NCI-H2227 (cell line): Measurements from ENCODE around the gene GID4.

Experiments
- DNase-seq: peaks from one replicate; lab custom pipeline; 2025; ENCODE audit not compliant: unreplicated experiment; lab: John Stamatoyannopoulos, UW

The GID4 gene

DNA sequence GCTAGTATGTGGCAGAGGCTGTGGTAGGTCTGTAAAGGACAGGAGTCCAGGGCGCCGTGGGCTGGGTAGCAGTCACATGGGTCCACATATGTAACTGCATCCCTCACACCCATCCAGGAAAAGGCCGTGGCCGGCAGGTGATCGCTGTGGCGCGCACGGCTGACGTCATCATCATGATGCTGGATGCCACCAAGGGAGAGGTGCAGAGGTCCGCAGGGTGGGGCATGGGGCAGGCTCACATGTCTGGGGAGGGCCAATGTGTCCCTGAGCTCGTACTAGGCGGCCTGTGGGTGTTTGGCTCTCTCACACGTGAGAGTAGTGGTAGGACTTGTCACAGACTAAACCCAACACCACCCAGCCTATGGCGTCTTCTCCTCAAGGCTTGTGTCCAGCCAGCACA is 60.3 kb downstream of the GID4 start:
- no peak for DNase-seq

DNA sequence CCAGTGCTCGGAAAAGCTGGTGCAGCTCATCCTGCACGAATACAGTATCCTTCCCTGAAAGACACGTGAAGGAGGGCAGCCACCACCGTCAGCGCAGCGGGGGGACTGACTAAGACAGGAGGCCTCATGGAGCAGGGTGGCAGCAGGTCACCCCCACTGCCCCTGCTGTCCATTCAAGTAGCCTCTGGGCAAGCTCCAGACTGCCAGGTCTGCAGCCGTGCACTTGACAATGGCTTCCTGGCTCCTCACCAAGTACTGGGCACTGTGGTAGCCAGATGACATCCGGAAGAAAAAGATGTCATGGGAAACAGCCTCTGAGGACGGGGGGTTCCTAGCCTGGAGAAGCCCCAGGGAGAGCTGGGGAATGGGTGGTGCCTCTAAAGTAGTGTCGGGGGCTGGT is 61.4 kb downstream of the GID4 start:
- DNase-seq = no peak

DNA sequence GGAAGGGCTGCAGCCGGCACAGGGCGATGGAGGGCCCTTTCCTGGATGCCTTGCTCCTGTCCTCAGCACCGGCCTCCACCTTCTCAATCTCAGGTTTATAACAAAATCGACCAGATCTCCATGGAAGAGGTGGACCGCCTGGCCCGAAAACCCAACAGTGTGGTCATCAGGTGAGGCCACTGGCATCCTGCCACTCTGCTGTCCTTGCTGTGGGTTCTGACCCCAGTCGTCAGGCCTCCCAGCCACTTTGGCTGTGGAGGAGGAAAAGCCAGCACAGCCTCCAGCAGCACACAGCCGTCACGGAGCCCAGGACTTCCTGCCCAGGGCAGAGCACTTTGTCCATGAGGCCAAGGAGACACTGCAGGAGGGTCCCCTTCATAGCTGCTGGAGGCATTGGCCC is 62.6 kb downstream of the GID4 start:
- no peak for DNase-seq

DNA sequence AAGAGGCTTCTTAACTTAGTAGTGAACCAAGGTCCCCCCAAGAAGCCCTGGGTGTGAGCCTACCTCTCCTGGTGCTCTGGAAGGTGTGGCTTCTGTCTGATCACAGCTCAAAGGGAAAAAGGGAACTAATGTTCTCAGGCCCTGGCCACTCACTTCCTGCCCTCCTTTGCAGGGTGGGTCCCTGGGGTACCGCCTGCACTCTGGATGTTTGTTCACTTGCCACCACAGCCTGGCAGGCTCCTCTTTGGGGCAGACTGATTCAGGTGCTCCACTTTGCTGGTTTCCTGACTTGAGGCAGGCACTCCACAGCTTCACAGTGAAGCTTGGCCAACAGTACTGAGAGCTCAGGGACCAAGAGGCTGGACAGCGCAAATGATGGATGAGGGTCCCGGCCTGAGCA is 63.4 kb downstream of the GID4 start:
- no peak for DNase-seq

DNA sequence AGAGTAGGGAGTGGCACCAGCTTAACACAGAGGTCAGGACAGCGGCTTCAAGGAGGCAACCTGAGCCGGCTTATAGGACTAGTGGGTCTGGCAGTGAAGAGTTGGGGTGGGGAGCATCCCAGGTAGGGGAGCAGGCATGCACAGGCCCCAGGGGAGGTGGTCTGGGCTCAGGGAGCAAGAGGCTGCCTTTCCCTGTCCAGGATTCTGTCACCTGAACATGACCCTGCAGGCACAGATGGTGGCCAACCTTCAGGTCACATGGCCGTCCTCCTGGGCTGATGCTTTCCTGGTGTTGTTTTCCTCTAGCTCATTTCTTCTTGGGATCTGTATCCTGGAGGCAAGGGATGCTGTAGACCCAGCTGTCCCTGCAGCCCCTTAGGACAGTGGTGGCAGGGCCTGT is 65.8 kb downstream of the GID4 start:
- DNase-seq = no peak

DNA sequence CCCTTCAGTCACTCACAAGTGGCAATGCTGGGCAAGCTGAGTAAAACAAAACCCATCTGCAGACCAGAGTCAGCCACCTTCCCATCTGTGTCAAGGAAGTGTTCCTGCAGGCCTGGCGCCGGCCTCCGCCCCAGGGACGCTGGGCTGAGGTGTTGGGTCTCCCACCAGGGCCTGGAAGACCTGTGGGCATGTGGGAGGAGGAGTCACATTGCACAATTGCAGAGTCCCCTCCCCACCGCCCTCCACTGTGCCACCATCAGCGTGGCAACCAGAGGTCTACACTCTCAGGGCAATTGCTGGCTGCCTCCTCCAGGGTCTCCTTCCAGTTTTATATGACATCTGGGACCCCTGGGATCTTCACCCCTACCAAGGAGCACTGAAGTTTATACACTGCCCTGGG is 66.4 kb downstream of the GID4 start:
- no peak for DNase-seq

DNA sequence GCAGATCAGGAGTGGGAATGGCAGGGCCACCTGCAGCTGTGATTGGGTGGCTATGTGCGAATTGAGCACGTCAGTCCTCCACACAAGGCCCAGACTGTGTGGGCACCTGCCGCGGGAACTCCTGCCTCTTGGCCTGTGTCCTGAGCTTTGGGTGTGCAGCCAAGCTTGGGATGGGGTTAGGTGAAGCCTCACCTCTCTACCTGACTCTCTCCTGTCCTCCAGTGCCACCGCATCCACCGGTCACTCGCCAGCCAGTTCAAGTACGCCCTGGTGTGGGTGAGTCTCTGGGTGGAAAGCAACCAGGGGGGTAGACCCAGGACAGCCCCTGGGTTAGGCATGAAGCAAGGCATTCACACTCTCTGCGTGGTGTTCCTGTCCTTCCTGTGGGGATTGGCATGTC is 67.0 kb downstream of the GID4 start:
- no peak for DNase-seq

DNA sequence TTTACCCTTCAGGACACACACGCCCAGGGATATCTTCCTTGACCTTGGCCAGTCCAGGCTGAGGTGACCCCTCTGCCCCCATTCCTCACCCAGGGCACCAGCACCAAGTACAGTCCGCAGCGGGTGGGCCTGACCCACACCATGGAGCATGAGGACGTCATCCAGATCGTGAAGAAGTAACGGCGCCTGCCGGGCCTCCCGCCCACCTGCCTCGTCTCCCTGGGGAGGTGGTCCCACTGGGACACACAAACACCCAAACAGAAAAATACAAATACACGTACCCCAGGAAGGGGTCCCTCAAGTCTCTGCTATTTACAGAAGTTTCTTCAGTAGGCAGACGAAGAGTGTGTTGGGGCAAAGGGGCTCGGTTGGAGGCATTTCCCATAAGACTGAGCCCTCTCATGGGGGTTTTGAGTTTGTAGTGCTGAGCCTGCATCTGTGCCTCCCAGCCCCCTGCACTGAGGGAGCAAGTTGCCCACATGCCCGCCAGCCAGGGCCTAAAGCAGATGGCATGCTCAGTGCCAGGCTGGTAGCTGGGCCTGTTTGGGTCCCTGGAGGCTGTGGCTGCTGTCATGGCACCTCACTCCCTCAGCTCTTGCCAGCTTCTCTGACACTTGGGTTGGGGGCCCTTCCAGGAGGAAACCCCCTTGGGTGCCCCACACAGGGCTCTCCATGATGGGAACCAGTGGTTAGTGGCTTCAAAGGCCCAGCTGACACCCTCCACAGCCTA is 68.0 kb downstream of the GID4 start:
- no peak for DNase-seq

DNA sequence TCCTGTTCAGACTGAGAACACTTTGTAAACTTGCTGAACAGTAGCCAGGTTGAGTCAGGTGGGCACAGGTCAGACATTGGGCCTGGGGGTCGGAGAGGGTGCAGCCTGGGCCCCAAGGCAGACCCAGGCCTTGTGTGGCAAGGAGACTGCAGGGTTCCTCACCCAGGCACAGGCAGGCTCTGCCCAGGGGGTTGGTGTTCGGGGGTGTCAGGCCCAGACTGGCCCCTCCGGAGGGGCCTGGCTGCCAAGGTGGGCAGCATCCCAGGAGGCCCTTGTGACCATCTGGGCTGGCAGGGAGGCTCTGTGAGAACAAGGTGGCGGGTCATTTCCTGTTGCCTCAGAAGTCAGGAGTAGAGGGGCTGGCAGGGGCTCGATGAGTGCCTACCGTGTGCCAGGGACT is 68.8 kb downstream of the GID4 start:
- DNase-seq = no peak

DNA sequence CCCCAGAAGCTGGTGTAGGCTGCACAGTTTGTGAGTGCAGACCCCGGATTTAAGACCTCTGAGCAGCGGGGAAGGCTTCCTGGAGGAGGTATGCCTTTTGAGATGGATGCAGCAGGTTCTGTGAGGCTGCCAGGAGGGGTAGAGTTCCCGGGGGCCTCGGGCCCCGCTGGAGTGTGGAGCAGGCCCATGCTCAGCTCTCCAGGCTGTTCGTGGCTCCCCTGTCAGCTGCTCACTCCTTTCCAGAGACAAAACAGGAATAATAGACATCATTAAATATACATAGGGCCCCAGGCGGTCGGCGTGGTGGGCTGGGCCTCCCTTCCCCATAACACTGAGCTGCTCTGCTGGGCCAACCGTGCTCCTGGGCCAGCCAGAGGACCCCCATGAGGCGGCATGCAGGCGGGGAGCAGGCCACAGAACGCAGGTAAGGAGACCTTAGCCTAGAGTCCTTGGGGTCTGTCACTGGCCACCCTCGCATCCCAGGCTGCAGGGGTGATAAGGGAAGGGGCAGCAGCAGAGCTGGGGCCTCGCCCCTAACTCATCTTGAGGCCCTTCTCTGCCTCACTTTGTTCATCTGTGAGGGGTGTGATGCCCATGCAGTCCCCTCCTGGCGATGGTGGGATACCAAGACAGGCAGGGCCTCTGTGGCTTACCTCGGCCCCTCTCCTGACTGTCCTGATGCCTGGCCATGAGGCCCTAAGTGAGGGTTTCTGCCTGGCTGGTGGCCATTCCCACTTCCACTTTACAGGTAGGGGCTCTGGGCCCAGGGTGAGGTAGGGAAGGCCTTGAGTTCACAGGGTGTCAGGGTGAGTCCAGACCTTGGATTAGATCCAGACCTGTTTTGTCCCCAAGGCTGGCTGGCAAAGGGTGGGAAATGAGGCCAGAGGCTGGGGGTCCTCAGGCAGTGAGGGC is 69.4 kb downstream of the GID4 start, which contains the start of gene MYO15A:
Gene MYO15A, plus strand, starts transcription at position 356 of the 912 bp plus-strand sequence. CDS start 10,045 bp downstream, outside the sequence.
- no peak for DNase-seq

DNA sequence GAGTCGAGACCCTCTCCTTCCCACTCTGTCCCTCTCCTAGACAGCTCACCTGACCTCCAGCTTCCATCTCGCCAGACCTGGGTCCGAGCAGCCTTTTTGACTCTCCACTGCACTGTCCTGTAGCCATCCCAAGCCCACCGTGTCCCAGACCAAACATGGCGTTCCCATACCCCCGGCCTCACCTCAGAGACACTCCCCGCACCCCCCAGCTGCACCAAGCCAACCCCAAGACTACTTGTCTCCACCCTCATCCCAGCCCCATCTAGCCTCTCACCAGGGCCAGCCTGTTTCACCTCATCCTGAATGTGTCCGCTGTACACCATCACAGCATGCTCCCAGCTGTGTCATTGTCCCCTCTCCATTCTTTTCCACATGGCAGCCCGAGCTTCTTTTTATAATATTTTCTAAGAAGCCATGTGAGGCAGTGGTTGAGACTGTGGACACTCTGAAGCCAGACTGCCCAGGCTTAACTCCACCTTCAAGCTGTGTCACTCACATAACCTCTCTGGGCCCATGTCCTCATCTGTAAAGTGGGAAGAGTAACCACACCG is 70.8 kb downstream of the GID4 start:
- no peak for DNase-seq

DNA sequence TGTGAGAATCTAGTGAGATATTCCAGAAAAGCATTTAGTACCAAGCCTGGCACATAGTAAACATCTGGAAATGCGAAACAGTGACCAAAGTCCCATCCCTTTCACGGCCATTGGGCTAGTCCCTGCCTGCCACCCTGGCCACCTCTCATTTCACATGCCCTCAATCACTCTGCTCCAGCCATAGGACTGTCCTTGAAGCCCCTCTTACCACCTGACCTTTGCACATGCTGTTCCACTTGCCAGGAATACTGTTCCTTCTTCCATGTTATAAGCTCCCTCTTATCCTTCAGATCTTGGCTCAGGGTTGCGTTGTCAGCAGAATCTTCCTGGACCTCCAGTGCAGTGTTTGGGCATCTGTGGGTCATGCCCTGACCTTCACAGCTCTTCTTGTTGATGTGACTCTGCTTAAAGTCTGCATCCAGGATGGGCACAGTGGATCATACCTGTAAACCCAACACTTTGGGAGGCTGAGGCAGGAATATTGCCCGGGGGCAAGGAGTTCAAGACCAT is 71.5 kb downstream of the GID4 start:
- no peak for DNase-seq

DNA sequence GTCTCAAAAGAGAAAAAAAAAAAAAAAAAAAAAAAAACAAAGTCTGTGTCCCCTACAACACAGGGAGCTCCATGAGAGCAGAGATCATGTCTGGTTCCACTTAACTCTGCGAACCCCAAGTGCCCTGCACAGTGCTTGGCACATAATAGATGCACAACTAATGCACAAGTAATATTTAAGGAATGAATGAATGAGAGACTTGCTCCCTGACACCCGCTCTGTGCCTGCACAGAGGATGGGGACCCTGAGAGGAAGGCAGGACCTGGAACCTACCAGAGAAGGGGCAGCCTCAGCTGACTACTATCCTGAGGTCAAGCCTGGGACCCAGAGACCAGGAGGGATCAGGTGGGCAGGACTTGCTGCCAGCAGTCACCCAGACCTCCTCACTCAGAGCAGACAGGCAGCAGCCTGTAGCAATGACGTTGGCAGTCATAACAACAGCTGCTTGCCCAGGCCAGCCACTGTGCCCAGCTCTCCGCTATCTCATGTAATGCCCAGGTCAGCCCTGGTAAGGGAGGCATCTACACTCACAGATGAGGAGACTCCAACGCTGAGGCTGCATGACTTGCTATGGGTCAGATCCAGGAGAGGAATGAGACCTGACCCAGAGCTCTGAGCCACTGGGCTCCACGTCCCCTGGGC is 72.2 kb downstream of the GID4 start:
- no peak for DNase-seq

DNA sequence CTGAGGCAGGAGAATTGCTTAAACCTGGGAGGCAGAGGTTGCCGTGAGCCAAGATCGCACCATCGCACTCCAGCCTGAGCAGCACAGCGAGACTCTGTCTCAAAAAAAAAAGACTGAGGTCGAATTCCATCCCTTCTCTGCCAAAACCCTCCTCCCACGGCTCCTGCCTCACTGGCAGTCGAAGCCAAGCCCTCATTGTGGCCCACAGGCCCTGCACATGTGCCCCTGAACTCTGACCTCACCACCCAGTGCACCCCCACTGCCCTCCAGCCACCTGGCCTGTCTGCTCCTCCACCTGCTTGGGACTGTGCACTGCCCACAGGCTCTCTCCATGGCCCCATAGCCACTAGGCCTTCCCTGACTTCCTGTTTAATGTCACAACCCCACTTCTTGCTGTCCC is 76.3 kb downstream of the GID4 start:
- DNase-seq = no peak

DNA sequence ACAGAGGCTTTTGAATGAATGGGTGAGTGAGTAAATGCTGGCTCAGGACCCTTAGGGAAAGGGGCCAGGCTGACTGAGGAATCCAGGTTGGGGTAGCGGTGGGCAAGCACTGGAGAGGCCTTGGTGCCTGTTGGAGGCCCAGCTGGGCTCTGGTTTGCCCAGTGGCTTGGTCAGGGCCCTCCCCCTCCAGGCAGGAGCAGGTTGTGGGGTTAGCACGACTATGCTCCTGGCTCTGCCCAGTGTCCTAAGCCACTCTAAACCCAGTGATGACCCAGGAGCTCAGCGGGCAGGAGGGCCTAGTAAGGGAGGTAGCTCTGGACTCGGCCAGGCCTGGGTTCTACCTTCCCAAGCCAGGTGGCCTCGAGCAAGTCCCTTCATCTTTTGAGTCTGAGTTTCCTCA is 76.9 kb downstream of the GID4 start:
- DNase-seq = no peak

DNA sequence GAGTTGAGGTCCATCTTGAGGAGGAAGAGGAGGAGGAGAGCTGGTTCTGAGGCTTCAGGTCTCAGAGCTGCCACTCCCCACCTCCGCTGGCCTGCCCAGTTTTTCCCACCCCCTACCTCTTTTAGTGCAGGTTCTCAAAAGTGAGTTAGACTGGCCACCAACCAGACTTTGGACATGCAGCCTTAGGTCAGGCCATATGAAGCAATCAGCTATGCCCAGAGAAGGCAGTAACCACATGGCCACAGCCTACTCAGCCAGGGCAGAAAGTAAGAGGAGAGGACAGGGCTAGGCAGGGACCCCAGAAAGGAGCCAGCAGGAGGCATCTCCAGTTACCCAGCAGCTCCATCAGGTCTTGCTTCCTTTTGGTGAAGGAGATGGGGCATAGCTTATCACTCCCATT is 78.3 kb downstream of the GID4 start:
- DNase-seq = no peak
